Measurements from ENCODE around the gene MAN2B2. TPM values are rescaled to one million over a fixed set of nuclear protein-coding genes. Genes with fewer than 3 reads are reported as not detected.

Gene MAN2B2
- 36.7 to 46.4 TPM (median 44.1 TPM) in 3 replicates for total RNA-seq
- long read RNA-seq, full-length matches to known transcripts: 15 of 105 reads
- long read RNA-seq, partial matches to known transcripts: 14 of 105 reads
- long read RNA-seq, other reads (novel, unspliced or antisense): 76 of 105 reads

DNA sequence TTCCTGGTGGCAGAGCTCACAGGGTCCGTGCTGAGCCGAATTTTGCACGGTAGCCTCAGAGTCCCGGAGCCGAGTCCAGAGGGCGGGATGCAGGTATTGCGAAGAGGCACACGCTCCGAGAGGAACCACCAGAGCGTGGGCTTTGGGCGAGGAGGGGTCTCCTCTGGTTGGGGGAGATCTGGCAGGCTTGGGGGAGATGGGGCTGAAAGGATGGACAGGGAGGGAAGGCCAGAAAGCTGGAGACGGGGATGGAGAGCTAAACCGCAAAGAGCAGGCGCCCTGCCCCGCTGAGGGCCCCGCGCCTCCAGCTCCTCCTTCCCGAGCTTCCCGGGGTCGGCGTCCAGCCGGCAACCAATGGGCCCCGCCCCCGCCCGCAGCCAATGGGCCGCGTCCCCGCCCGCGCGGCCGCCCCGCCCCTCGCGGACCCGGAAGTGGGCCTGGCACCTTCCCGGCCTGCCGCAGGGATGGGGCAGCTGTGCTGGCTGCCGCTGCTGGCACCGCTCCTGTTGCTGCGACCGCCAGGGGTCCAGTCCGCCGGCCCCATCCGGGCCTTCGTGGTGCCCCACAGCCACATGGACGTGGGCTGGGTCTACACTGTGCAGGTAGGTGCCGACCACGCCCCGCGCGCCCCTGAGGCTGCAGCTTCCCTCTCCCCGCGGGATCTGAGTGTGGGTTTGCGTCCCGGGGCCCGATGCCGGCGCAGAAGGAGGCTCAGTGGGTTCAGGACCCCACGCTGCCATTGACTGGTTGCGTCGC lies at the start of gene MAN2B2:
Gene MAN2B2, plus strand, starts transcription at position 443 of the 756 bp plus-strand sequence. Its CDS starts 22 bp downstream, at position 465.
- TF ChIP-seq, protein P1, sequence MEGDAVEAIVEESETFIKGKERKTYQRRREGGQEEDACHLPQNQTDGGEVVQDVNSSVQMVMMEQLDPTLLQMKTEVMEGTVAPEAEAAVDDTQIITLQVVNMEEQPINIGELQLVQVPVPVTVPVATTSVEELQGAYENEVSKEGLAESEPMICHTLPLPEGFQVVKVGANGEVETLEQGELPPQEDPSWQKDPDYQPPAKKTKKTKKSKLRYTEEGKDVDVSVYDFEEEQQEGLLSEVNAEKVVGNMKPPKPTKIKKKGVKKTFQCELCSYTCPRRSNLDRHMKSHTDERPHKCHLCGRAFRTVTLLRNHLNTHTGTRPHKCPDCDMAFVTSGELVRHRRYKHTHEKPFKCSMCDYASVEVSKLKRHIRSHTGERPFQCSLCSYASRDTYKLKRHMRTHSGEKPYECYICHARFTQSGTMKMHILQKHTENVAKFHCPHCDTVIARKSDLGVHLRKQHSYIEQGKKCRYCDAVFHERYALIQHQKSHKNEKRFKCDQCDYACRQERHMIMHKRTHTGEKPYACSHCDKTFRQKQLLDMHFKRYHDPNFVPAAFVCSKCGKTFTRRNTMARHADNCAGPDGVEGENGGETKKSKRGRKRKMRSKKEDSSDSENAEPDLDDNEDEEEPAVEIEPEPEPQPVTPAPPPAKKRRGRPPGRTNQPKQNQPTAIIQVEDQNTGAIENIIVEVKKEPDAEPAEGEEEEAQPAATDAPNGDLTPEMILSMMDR (IDR thresholded peaks at IDR 0.05): peak; percentile 38
- Mint-ChIP-seq H3K27ac (ENCODE audit: unreplicated experiment) (peak within 1 kb of the TSS; percentile 36), H3K4me1 (ENCODE audit: low read depth) (peaks cover 10% of the 10 kb centered on the region), H3K4me3 (ENCODE audit: unreplicated experiment) (peak within 1 kb of the TSS; percentile 83), H3K27me3 (ENCODE audit: low read depth) (peaks cover 8% of the 10 kb centered on the region), H3K36me3 (ENCODE audit: low read depth) (peaks cover 7% of the 10 kb centered on the region), H3K9me3 (ENCODE audit: low read depth) (peaks cover 8% of the 10 kb centered on the region)
- no peak for DNase-seq (ENCODE audit: low spot score)

DNA sequence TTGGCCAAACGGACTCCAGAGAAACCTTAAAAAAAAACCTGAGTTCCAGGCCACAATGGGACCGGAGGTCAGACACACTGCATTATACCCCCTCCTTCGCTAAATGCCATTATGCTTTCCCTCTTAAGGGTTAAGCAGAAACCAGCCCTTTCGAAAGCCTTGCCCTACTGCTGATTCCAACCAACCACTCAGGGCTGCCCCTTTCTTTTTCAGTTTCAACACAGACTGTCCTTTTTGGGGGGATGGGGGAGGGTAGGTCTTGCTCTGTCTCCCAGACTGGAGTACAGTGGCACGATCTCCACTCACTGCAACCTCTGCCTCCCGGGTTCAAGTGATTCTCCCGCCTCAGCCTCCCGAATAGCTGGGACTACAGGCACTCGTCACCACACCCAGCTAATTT lies 49.5 kb upstream of the MAN2B2 start:
- Mint-ChIP-seq H3K4me3 (ENCODE audit: unreplicated experiment) (no peak overlapping the region), H3K9me3 (ENCODE audit: low read depth) (no peaks in the 10 kb centered on the region), H3K4me1 (ENCODE audit: low read depth) (no peaks in the 10 kb centered on the region), H3K27me3 (ENCODE audit: low read depth) (peaks cover 33% of the 10 kb centered on the region), H3K27ac (ENCODE audit: unreplicated experiment) (no peak overlapping the region), H3K36me3 (ENCODE audit: low read depth) (no peaks in the 10 kb centered on the region)
- DNase-seq (ENCODE audit: low spot score): peak; percentile 12
- TF ChIP-seq, protein P1 (IDR thresholded peaks at IDR 0.05): no peak

DNA sequence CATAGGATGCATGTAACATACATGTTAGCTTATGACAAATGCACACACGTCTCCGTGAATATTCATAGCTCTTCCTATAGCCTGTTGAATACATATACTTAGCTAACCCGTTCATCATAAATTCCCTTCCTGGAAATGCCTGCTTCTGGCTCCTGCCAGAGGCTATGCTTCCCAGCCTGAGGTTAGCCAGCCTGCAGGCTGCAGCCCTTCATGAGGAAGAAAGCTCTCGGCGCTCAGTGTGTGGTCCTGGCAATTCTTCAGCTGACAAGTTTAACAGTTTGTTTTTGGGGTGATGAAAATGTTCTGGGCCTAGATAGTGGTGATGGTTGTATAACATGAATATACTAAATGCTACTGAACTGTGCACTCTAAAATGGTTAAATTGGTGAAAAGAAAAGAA lies 48.8 kb upstream of the MAN2B2 start:
- no peak overlapping the region for H3K27ac Mint-ChIP-seq (ENCODE audit: unreplicated experiment)

DNA sequence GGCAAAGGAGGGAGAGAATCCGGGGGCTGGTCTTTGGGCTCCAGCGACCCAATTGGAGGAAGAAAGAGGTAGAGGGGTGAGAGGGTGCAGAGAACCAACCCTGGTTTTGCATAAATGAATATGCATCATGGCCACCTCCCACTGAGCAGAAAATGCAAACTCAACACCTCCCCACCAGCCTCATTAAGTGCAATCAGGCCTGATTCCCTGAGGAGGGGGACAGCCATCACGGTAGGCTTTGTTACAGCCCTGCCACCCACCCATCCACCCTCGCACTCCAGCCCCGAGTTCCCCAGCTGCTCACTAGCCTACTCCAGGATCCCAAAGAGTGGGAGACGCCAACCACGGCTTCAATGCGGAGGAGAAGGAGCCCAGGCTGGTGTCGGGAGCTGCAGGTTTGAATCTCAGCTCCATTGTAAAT lies 48.3 kb upstream of the MAN2B2 start:
- H3K4me1 Mint-ChIP-seq (ENCODE audit: low read depth): no peaks in the 10 kb centered on the region
- no peaks in the 10 kb centered on the region for H3K36me3 Mint-ChIP-seq (ENCODE audit: low read depth)
- peaks cover 30% of the 10 kb centered on the region for H3K27me3 Mint-ChIP-seq (ENCODE audit: low read depth)
- no peaks in the 10 kb centered on the region for H3K9me3 Mint-ChIP-seq (ENCODE audit: low read depth)
- H3K27ac Mint-ChIP-seq (ENCODE audit: unreplicated experiment): no peak overlapping the region
- H3K4me3 Mint-ChIP-seq (ENCODE audit: unreplicated experiment): no peak overlapping the region
- TF ChIP-seq, protein P1 (IDR thresholded peaks at IDR 0.05): no peak
- peak; percentile 72 for DNase-seq (ENCODE audit: low spot score)

More for the DNA sequence above, 48.8 kb upstream of the MAN2B2 start:
- DNase-seq (ENCODE audit: low spot score): peak; percentile 25
- no peaks in the 10 kb centered on the region for H3K36me3 Mint-ChIP-seq (ENCODE audit: low read depth)
- H3K4me3 Mint-ChIP-seq (ENCODE audit: unreplicated experiment): no peak overlapping the region
- H3K4me1 Mint-ChIP-seq (ENCODE audit: low read depth): no peaks in the 10 kb centered on the region
- no peaks in the 10 kb centered on the region for H3K9me3 Mint-ChIP-seq (ENCODE audit: low read depth)
- TF ChIP-seq, protein P1 (IDR thresholded peaks at IDR 0.05): no peak
- peaks cover 32% of the 10 kb centered on the region for H3K27me3 Mint-ChIP-seq (ENCODE audit: low read depth)

DNA sequence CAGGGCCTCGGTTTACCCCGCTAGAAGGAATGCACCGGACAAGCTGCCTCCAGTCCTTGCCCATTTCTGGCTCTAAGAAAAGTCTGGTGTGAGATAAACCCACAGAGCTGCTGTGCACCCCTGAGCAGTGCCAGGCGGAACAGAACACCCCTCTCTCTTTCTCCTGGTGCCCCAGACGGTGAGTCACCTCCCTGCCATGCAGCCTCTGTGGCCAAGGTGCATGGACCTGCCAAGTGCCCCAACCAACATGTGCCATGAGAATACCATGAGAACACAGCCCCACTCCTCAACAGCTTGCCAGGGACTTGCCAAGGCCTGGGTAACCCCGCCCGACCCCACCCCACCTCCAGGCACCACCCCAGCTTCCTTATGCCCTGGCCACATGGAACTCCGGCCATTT lies 47.7 kb upstream of the MAN2B2 start:
- TF ChIP-seq, protein P1 (IDR thresholded peaks at IDR 0.05): no peak
- H3K4me3 Mint-ChIP-seq (ENCODE audit: unreplicated experiment): no peak overlapping the region
- no peak overlapping the region for H3K27ac Mint-ChIP-seq (ENCODE audit: unreplicated experiment)
- H3K27me3 Mint-ChIP-seq (ENCODE audit: low read depth): peaks cover 34% of the 10 kb centered on the region
- no peaks in the 10 kb centered on the region for H3K4me1 Mint-ChIP-seq (ENCODE audit: low read depth)
- H3K9me3 Mint-ChIP-seq (ENCODE audit: low read depth): no peaks in the 10 kb centered on the region
- no peaks in the 10 kb centered on the region for H3K36me3 Mint-ChIP-seq (ENCODE audit: low read depth)
- no peak for DNase-seq (ENCODE audit: low spot score)

Measured in chondrocyte (in vitro differentiated cells).